ENCODE measurements around the gene ESR1.

ESR1 gene

DNA sequence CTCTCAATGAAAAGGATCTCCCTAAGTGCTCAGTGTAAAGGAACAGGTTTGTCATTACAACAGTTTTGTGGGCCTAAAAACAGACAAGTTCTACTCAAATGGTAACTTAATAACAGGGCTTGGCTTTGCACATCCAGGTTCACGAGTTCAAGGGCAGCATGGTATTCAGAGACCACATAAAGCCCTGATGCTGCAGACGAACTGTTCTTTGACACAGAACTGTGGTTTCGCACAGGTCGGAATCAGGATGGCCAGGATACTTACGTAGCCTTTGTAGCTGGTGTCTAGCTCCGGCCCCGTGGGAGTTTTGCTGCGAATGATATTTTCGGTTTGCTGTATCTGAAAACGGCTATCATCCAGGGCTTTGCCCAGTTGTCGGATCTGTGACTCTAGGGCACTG is 335.9 kb downstream of the ESR1 start:
- no peak for DNase-seq

DNA sequence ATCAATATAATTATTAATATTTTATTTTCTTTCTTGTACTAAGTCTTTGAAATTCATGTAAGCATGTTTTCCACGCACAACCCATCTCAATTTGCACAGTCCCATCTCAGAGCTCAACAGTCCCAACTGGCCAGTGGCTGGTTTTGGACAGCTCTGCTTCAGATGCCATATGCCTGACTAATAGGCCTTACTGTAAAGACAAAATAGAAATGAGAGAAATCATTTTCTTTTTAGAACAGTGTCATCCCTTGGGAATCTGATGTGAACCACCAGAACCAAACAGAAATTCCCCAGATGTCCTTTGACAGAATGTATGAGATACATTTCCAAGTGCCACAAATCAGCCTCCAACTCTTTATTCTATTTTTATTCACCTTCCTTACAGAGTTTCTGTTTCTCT is 338.9 kb downstream of the ESR1 start:
- no peak for DNase-seq

- DNase-seq, result no peak
Observed at GRCh38 chr6:152147269-152147668, 339.8 kb downstream of the ESR1 start.

DNA sequence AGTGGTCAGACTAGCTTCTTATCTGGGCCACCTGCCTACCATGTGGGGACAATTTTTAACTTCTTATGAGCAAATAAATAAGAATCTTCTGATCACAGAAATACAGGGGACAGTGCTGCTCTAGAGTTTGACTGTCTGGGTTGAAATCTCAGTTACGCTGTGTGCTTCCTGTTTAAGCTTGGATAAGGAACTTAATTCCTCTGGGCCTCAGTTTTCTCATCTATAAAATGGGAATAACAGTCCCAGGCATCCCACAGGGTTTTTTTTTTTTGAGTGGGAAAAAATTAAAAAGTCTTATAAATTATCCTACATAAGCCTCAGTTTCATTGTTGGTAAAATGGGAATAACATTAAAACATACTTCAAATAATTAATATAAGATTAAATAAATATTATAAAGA is 340.9 kb downstream of the ESR1 start:
- no peak for DNase-seq

GRCh38 chr6:152150196-152150595 is 342.7 kb downstream of the ESR1 start:
- DNase-seq, result no peak

GRCh38 chr6:152151920-152152319 is 344.4 kb downstream of the ESR1 start:
- DNase-seq, result no peak

DNA sequence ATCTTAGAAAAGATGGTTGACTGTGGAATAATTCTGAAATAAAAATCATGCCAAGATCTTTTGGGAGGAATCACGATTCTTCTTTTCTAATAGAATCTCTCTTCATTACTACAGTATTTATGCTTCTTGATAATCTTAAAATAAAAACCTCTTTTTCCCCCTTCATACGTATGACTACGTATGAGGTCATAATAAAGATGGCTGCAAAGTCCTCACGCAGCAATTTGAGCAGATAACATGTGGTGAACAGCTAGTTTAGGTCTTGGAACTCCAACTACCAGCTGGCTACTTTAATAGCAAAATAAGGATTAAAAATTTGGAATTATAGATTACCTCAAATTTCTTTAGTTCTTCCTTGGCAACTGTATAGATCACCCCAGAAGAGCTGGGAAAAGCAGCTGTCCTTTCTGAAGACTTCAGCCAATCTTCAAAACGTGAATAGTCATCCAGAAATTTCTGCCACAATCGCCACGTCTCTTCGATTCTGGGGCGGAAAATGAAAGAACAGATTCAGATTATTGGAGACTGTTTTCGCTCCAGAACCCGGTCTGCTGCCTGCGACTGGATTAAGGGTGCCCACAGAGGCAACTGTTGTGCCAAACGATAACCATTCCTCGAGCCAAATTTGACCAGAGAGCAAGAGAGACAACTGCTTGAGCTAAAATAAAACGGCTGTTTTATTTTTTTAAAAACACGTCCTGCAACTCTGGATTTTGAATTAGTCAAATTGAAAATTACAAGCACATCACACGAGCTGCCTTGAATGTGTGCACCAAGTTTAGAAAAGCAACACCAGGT is 347.3 kb downstream of the ESR1 start:
- no peak for DNase-seq

- DNase-seq, result no peak
Observed at GRCh38 chr6:152155792-152156191, 348.3 kb downstream of the ESR1 start.

DNA sequence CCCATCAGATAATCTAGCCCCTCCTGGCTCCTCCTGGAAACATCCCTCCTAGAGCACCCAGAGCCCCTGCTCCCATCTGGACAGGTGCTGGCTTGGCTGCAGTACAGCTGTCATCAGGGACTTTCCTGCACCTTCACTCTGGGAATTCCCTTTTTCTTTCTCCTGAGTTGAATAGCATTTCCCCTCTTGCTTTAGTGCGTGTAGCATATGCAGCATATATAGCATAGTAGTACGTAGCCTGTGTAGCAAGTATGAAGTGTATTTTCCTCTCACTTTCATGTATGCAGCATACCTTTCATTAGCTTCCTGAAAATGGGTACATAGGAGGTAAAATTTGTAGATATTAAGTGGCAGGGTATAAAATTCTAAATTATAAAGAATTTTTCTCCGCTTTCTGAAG is 352.9 kb downstream of the ESR1 start:
- no peak for DNase-seq

DNA sequence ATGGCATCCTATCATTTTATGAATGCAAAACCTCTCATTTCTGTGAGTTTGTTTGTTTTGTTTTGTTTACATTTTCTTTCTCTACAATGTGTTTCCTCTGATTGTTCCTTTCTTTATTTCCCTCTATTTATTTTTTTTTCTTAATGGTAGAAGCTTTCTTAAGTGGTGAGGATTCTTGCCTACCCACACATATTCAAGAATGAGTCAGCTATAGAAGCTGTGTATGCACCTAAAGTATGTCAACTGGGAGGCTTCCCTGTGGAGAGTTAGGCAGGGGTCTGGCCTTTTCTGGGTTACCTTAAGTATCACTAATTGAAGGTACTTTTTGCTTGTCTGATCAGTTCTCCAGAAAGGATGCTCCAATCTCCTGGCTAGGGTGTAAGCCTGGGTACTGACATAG is 354.0 kb downstream of the ESR1 start:
- no peak for DNase-seq

DNA sequence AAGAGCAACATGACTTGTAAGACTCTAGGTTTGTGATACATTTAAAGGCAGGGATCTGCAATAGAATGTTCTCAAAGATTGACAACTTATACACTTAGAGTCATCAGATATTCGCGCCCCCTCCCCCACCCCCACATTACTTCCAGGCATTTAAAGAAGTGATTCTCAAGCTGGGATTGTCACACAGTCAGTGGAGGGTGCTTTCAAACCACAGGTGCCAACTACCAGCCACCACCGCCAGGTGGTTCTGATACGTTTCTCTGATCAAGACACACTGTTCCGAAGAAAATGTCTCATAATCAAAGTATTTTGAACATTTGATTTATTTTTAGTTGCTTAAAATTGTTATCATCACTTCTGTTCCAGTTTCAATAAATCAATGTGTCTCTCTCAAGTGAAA is 357.5 kb downstream of the ESR1 start:
- DNase-seq, result no peak

GRCh38 chr6:152166497-152166896 is 359.0 kb downstream of the ESR1 start:
- no peak for DNase-seq

- DNase-seq, result no peak
Observed at GRCh38 chr6:152166897-152167296, 359.4 kb downstream of the ESR1 start.

DNA sequence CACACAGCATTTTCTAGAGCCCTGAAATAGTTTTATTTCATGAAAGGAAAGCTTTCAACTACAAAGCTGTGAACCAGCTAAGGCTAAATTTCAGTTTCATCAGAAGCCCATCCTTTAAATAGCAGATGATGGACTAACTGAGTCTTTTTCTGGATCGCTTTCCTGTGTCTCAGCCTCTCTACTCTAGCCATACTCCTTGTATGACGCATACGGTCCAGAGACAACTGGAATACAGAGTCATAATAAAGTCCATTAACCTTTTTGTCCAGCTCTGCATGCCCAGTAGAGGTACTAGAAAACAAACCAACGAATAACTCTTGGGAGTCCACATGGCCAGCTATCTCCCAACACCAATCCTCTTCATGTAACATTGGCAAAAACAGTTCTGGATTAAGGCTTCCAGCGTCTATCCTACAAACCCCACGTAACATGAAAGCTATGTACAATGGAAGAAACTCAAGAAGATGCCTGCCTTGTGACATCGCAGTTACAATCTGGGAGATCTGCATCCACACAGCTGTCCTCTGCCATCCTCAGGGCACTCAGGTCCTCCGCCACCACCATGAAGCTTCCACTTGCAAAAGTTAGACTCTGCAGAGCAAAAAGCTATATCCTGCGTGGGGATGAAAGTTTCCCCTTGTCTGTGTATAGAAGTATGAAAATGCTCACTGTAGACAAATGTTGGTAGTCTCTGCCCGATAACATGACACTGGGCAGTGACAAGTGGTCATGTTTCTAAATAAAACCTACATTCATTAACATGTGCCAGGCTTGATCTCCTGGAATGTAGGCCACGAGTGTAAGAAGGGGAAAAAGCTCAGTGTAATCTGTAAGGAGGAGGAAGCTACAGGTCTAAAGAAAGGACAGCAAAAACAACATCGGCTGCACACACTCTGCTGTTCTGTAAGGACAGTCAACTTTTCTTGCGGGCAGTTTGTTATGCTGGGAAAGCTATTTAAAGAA is 360.4 kb downstream of the ESR1 start:
- DNase-seq, result no peak

GRCh38 chr6:152170313-152170701 is 362.8 kb downstream of the ESR1 start:
- no peak for DNase-seq

DNA sequence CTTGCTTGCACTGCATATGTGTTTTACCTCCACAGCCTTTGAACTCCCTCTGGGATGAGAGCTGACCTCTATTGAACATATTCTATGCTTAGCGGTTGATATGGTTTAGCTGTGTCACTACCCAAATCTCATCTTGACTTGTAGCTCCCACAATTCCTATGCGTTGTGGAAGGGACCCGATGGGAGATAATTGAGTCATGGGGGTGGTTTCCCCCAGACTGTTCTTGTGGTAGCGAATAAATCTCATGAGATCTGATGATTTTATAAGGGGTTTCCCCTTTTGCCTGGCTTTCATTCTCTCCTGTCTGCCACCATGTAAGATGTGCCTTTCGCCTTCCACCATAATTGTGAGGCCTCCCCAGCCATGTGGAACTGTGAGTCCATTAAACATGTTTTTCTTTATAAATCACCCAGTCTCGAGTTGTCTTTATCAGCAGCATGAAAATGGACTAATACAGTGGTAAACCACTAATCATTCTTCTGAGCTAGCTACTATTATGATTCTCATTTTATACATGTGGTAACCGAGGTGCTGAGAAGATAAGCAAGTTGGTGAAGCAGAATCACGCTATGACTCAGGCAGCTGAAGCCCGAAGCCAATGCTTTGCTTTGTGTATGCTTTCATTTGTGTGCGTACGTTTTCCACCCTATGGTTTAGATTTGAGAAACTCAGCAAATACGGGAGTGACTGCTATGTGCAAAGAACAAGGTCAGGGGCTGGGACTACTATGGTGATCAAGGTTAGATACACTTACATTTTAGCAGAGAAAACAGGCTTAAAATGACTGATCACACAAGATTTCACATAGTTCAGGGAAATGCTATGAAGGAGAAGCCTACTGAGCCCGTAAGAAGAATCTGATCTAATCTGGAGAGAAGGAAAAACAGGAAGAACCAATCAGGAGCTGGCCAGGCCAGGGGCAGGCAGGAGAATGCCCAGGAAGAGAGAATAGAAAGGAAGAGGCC is 363.5 kb downstream of the ESR1 start:
- no peak for DNase-seq

DNA sequence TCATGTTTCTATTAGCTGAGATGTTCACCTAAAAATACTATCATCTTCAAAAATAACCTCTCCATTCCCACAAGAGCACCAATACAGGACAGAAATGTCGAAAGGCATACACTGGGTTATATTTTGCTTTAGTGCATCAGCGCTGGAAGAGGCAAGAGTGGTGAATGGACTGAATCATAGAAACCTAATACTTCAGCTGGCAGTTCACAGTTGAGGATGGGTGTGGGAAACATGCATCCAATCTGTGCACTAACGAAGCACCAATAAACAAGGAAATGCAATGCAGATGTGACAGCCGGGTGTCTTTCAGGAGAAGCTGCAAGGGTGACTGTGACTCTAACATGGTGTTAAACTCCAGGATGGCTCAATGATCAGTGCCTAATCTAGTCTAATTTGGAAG is 365.8 kb downstream of the ESR1 start:
- no peak for DNase-seq

DNA sequence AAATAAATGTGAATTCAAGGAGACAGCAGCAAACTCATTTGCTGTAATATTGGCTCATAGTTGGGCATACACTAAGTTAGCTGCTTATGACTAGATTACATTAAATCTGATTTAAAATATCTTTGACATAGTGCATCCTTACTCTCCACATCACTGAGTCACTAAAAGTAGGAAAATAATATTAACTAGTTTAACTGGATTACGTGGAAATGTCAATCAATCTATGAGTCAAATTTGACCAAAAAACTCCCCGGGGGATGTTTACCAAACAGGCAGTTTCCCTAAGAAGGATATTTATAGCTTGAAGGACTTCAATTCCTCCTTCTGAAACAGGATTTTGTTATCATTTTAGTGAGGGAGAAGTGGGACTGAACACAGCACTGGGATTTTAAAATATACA is 366.5 kb downstream of the ESR1 start:
- no peak for DNase-seq

DNA sequence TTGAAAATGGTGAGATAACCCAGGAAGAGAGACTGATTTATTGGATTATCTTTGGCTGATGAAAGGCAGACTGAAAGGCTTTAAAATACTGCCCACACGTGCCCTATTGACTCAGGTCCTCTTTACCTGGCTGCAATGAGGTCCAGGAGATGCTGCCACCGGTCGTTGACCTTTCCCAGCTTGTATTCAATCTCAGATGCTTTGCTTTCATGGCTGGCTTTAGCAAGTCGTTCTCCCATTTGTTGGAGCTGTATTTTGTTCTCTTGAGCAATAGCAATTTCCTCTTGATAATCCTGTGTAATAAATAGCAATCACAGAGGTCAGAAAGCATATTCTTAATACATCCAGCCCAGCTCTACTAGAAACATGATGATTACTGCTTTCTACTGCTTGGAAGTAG is 368.8 kb downstream of the ESR1 start:
- no peak for DNase-seq
